Prostate gland (tissue), 2 donors: Measurements from ENCODE around the gene SOHLH1. TPM values are rescaled to one million over a fixed set of nuclear protein-coding genes. Genes with fewer than 3 reads are reported as not detected.

Experiments used
- DNase-seq: peaks from one replicate; pipeline ENCODE4 v3.0.0-alpha.2; 2019; ENCODE audit warnings: low spot score
- H3K27ac ChIP-seq, 2 donors: fragments of 200-600 bp; sonication (generic); 2 replicates each; pipeline ENCODE4 v1.5.1; 2017 to 2019
- H3K27me3 ChIP-seq: fragments of 200-600 bp; sonication (generic); replicated peaks from 2 replicates; pipeline ENCODE4 v1.5.1; 2019; ENCODE audit not compliant: insufficient read depth
- H3K36me3 ChIP-seq, 2 donors: fragments of 200-600 bp; sonication (generic); 1 replicate in 1 of 2; 2 replicates in 1 of 2; pipeline versions ENCODE4 v1.5.1 to v1.8.1; 2017 to 2019
- H3K4me1 ChIP-seq: fragments of 200-600 bp; sonication (generic); replicated peaks from 2 replicates; pipeline ENCODE4 v1.5.1; 2019
- H3K4me3 ChIP-seq, 2 donors: fragments of 200-600 bp; sonication (generic); 2 replicates each; pipeline ENCODE4 v1.5.1; 2017 to 2019
- H3K9me3 ChIP-seq: fragments of 200-600 bp; sonication (generic); 2 replicates; pipeline ENCODE4 v1.5.1; 2017
- POLR2A ChIP-seq: fragments of 450-650 bp; IDR thresholded peaks from one replicate; pipeline ENCODE4 v1.6.1; 2016; ENCODE audit warnings: antibody characterized with exemption, mild to moderate bottlenecking
- POLR2AphosphoS5 ChIP-seq: sonication (generic); formaldehyde crosslinking; IDR thresholded peaks from one replicate; pipeline ENCODE4 v1.6.1; 2017; ENCODE audit warnings: antibody characterized with exemption
- WGBS: methylation state at CpG from one replicate; pipeline ENCODE4 v1.1.5; 2018; 5-methylcytosine and 5-hydroxymethylcytosine counted together
- intact Hi-C: fragments of 100-400 bp; cut with DNase I; formaldehyde crosslinking; loops from one replicate; pipeline ENCODE4 v1.14.2; 2022
- total RNA-seq, 2 donors: library from RNA; depleted of rRNA; stranded (reverse); fragments of >200 nt; gene quantifications; one replicate each; pipeline ENCODE4 v1.1.0, GENCODE V29; 2016
- TF ChIP-seq, protein P1 (sequence below), 4 experiments: fragments of 200-600 bp in 2 of 4; fragments of 450-650 bp in 2 of 4; sonication (generic) in 2 of 4; IDR thresholded peaks; 1 replicate in 3 of 4; 2 replicates in 1 of 4; pipeline ENCODE4 v1.5.1; 2016 to 2019; ENCODE audit warnings: antibody characterized with exemption in 4 of 4, mild to moderate bottlenecking in 2 of 4, moderate library complexity in 2 of 4

The SOHLH1 gene
- total RNA-seq, 2 donors from 2014 or later = 16.8 TPM; not detected in 1

- Histone ChIP-seq H3K4me1 (no peaks in the 10 kb centered on the region), H3K36me3 (no peaks in the 10 kb centered on the region), H3K27ac (no peak overlapping the region), H3K4me3 (no peak overlapping the region), H3K27me3 (peaks cover 6% of the 10 kb centered on the region), H3K9me3 (no peaks in the 10 kb centered on the region)
- 84% methylated on average over 15 of the region's 15 CpGs for WGBS
- intact Hi-C loops = no loop called here
- DNase-seq = no peak
- TF ChIP-seq POLR2AphosphoS5 (no peak), POLR2A (no peak)
- TF ChIP-seq, protein P1, sequence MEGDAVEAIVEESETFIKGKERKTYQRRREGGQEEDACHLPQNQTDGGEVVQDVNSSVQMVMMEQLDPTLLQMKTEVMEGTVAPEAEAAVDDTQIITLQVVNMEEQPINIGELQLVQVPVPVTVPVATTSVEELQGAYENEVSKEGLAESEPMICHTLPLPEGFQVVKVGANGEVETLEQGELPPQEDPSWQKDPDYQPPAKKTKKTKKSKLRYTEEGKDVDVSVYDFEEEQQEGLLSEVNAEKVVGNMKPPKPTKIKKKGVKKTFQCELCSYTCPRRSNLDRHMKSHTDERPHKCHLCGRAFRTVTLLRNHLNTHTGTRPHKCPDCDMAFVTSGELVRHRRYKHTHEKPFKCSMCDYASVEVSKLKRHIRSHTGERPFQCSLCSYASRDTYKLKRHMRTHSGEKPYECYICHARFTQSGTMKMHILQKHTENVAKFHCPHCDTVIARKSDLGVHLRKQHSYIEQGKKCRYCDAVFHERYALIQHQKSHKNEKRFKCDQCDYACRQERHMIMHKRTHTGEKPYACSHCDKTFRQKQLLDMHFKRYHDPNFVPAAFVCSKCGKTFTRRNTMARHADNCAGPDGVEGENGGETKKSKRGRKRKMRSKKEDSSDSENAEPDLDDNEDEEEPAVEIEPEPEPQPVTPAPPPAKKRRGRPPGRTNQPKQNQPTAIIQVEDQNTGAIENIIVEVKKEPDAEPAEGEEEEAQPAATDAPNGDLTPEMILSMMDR (IDR thresholded peaks at IDR 0.05) = no peak
Measured at GRCh38 chr9:135657416-135657815, 41.9 kb downstream of the SOHLH1 start.

DNA sequence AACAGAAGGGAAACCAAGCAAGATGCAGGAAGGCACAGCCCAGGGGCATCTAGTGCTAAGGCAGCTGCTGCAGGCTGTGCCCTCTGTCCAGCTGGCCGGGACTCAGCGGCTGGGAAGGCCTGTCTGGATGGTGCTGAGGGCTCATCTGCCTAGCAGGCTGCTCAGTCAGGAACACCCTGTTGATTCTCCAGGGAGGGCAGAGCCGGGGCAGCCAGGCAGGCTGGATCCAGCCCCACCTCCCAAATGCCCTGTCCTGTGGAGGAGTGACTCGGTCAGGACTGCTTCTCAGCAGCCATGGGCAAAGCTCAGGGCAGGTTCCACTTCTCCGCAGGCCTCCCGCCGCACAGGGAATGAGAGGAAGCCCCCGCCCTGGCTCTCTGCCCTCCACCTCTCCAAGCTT, 44.0 kb downstream of the SOHLH1 start:
- Histone ChIP-seq H3K4me1 (no peaks in the 10 kb centered on the region), H3K9me3 (no peaks in the 10 kb centered on the region), H3K27me3 (peaks cover 6% of the 10 kb centered on the region), H3K36me3 (no peaks in the 10 kb centered on the region), H3K27ac (no peak overlapping the region), H3K4me3 (no peak overlapping the region)
- DNase-seq = no peak
- TF ChIP-seq POLR2AphosphoS5 (no peak), POLR2A (no peak)
- TF ChIP-seq, protein P1 (IDR thresholded peaks at IDR 0.05) = no peak
- WGBS = 69% methylated on average over 8 of the region's 8 CpGs
- intact Hi-C loops = no loop called here

GRCh38 chr9:135650408-135650807, 48.9 kb downstream of the SOHLH1 start:
- H3K4me1 ChIP-seq = no peaks in the 10 kb centered on the region
- DNase-seq = no peak
- no peak overlapping the region for H3K27ac ChIP-seq
- intact Hi-C loops = no loop called here
- no peaks in the 10 kb centered on the region for H3K9me3 ChIP-seq
- no peaks in the 10 kb centered on the region for H3K36me3 ChIP-seq
- no peak overlapping the region for H3K4me3 ChIP-seq
- 89% methylated on average over 17 of the region's 17 CpGs for WGBS
- TF ChIP-seq POLR2A (no peak), POLR2AphosphoS5 (no peak)
- TF ChIP-seq, protein P1 (IDR thresholded peaks at IDR 0.05) = no peak
- H3K27me3 ChIP-seq = peaks cover 2% of the 10 kb centered on the region

DNA sequence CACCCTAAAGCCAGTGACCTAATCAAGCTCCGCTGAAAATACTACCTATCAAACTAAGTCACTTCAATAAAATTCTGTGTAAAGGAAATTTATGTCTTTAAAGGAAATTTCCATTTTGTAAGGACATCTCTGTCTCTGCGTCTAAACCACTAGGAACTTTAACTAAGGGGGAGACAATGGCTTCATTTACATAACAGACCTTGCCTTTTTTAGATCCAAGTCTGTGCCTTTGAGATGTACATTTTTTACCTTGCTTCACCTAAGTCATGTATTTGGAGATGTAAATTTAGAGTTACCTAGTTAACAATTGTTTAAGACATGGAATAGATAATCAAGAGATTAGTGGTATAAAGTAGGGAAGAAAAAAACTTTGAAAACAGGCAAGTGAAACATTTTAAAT, 49.8 kb downstream of the SOHLH1 start:
- no peak overlapping the region for H3K4me3 ChIP-seq
- no peaks in the 10 kb centered on the region for H3K27me3 ChIP-seq
- no peaks in the 10 kb centered on the region for H3K36me3 ChIP-seq
- intact Hi-C loops = no loop called here
- no peak overlapping the region for H3K27ac ChIP-seq
- H3K9me3 ChIP-seq = no peaks in the 10 kb centered on the region
- WGBS = 71% methylated on average over 2 of the region's 2 CpGs
- no peak for DNase-seq
- H3K4me1 ChIP-seq = no peaks in the 10 kb centered on the region
- TF ChIP-seq POLR2A (no peak), POLR2AphosphoS5 (no peak)
- TF ChIP-seq, protein P1 (IDR thresholded peaks at IDR 0.05) = no peak

DNA sequence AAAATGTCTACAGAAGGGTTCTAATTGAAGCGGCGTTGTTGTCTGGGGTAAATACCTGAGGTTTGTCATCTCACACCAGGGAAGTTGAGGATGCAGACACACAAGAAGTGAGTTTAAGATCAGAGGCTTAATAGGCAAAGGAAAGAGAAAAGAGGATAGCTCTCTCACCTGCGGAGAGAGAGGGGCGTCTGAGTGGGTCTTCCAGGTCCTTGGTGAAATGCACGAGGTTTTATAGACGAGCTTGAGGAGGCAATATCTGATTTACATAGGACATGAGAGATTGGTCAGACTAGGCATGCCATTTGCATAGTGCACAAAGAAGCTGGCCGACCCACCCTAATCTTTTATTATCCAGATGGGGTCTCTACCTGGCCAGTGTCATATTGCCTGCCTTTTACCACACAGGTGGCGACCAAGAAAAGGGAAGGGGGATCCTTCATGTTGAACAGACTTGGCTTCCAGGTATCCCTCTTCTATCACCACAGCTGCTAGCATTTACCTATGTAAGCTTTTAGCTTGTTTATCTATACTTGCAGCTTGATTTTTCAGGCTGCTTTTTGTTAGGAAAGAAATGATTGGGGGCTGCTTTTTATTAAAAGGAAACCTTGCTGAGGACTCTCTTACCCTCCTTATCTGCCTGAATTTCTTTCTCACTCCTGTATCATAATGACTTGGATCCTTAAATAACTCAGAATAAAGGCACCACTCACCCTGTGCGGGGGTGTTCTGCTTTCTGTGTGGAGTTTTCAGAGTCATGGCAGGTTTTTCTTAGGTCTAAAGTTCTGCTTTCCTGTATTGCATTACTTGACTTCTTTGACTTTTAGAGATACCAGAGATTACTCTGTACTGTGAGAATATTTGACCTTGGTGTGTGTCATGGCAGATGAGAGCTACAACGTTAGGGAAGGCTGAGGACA, 50.5 kb downstream of the SOHLH1 start:
- 78% methylated on average over 10 of the region's 10 CpGs for WGBS
- TF ChIP-seq, protein P1 (IDR thresholded peaks at IDR 0.05) = no peak
- TF ChIP-seq POLR2AphosphoS5 = no peak
- no peak for TF ChIP-seq POLR2A
- H3K4me1 ChIP-seq = no peaks in the 10 kb centered on the region
- no peaks in the 10 kb centered on the region for H3K9me3 ChIP-seq
- H3K27me3 ChIP-seq = no peaks in the 10 kb centered on the region
- H3K4me3 ChIP-seq = no peak overlapping the region
- H3K36me3 ChIP-seq = no peaks in the 10 kb centered on the region
- no peak overlapping the region for H3K27ac ChIP-seq
- intact Hi-C loops = no loop called here
- no peak for DNase-seq
